Measurements from ENCODE around the gene TREM1. TPM values are rescaled to one million over a fixed set of nuclear protein-coding genes. Genes with fewer than 3 reads are reported as not detected.

The TREM1 gene
- total RNA-seq, 4 donors from 2014 or later: 1.0 to 2.2 TPM; not detected in 2

DNA sequence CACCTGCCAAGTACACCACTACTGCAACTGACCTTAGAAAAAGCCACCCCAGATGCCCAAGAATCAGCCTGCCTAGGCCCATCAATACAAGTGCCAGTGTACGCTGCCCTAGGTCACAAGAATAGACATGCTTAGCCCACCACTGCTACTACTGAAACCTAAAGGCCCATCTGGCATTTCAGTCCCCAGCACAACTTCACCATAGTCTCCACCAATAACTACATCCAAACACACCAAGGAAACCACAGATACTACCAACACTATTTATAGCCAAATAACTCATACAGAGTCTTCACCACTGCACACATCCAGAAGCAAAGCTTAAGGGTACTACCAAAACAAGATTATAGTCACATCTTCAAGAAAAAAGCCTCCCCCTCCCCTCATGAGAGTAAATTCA, 30.1 kb downstream of the TREM1 start:
- no peak overlapping the region for H3K4me3 ChIP-seq
- WGBS: 100% methylated on average over 1 of the region's 1 CpG
- H3K4me1 ChIP-seq: no peaks in the 10 kb centered on the region
- H3K27ac ChIP-seq: no peak overlapping the region
- H3K9me3 ChIP-seq: peaks cover 2% of the 10 kb centered on the region
- TF ChIP-seq, protein P1, sequence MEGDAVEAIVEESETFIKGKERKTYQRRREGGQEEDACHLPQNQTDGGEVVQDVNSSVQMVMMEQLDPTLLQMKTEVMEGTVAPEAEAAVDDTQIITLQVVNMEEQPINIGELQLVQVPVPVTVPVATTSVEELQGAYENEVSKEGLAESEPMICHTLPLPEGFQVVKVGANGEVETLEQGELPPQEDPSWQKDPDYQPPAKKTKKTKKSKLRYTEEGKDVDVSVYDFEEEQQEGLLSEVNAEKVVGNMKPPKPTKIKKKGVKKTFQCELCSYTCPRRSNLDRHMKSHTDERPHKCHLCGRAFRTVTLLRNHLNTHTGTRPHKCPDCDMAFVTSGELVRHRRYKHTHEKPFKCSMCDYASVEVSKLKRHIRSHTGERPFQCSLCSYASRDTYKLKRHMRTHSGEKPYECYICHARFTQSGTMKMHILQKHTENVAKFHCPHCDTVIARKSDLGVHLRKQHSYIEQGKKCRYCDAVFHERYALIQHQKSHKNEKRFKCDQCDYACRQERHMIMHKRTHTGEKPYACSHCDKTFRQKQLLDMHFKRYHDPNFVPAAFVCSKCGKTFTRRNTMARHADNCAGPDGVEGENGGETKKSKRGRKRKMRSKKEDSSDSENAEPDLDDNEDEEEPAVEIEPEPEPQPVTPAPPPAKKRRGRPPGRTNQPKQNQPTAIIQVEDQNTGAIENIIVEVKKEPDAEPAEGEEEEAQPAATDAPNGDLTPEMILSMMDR (IDR thresholded peaks at IDR 0.05): no peak
- no peak for TF ChIP-seq POLR2A (IDR thresholded peaks at IDR 0.05)
- TF ChIP-seq POLR2AphosphoS5 (IDR thresholded peaks at IDR 0.05): no peak
- TF ChIP-seq EP300 (IDR thresholded peaks at IDR 0.05): no peak
- no peak for DNase-seq (ENCODE audit: low spot score in 2 of 2)
- peaks cover 13% of the 10 kb centered on the region for H3K27me3 ChIP-seq
- H3K36me3 ChIP-seq: no peaks in the 10 kb centered on the region

DNA sequence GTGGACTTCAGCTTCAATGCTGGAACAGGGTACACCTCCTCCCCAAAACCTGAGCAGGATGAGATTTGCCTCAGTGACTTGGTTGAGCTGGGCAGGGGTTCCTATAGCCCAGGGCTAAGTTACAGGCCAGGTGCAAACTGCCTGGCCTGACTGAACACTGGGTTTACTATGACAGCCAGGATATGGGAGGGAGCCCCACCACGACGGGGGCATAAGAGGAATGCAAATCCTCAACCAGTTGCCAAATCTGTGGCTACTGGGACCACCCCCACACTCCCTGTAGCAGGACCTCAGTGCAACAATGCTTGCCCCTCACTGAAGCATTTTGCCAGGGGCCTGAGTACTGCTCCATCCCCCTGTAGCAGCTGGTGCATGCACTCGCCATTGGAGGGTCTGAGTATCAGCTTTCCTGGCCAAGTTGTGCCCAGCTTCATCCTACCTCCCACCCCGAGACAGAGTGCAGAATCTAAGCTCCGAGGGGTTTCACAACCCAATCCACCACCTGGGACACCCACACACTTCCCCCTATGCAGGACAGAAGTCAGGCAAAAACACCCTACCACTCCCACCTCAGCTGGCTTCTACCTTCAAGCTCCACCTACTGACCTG, 30.7 kb downstream of the TREM1 start:
- DNase-seq (ENCODE audit: low spot score in 2 of 2): no peak
- TF ChIP-seq POLR2A (IDR thresholded peaks at IDR 0.05) (no peak), POLR2AphosphoS5 (IDR thresholded peaks at IDR 0.05) (no peak), EP300 (IDR thresholded peaks at IDR 0.05) (no peak)
- TF ChIP-seq, protein P1 (IDR thresholded peaks at IDR 0.05): no peak

DNA sequence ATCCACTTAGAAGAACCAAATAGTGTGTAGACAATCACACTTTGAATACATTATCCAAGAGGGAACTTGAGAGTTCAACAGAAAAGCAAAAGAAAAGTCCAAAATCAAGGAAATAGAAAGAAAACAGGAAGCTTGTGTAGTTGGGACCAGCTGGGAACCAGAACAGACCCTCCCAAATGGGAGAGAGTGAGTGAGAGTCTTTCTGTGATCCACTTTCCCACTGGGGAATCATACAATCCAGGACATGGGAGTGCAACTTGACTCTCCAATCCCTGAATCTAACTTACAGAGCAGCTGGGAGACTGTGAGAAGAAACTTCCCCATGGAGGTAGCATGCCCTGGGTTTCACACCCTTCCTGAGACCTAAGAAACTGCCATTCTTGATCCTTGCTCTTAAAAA, 31.4 kb downstream of the TREM1 start:
- no peaks in the 10 kb centered on the region for H3K4me1 ChIP-seq
- DNase-seq (ENCODE audit: low spot score in 2 of 2): no peak
- peaks cover 23% of the 10 kb centered on the region for H3K27me3 ChIP-seq
- no peaks in the 10 kb centered on the region for H3K9me3 ChIP-seq
- no peak overlapping the region for H3K27ac ChIP-seq
- TF ChIP-seq EP300 (IDR thresholded peaks at IDR 0.05): no peak
- TF ChIP-seq POLR2A (IDR thresholded peaks at IDR 0.05): no peak
- TF ChIP-seq, protein P1 (IDR thresholded peaks at IDR 0.05): no peak
- TF ChIP-seq POLR2AphosphoS5 (IDR thresholded peaks at IDR 0.05): no peak
- H3K4me3 ChIP-seq: no peak overlapping the region
- no peaks in the 10 kb centered on the region for H3K36me3 ChIP-seq

More for the DNA sequence above, 30.7 kb downstream of the TREM1 start:
- Histone ChIP-seq H3K27me3 (peaks cover 19% of the 10 kb centered on the region), H3K4me3 (no peak overlapping the region), H3K36me3 (no peaks in the 10 kb centered on the region), H3K9me3 (no peaks in the 10 kb centered on the region), H3K4me1 (no peaks in the 10 kb centered on the region), H3K27ac (no peak overlapping the region)
- 83% methylated on average over 4 of the region's 5 CpGs for WGBS

DNA sequence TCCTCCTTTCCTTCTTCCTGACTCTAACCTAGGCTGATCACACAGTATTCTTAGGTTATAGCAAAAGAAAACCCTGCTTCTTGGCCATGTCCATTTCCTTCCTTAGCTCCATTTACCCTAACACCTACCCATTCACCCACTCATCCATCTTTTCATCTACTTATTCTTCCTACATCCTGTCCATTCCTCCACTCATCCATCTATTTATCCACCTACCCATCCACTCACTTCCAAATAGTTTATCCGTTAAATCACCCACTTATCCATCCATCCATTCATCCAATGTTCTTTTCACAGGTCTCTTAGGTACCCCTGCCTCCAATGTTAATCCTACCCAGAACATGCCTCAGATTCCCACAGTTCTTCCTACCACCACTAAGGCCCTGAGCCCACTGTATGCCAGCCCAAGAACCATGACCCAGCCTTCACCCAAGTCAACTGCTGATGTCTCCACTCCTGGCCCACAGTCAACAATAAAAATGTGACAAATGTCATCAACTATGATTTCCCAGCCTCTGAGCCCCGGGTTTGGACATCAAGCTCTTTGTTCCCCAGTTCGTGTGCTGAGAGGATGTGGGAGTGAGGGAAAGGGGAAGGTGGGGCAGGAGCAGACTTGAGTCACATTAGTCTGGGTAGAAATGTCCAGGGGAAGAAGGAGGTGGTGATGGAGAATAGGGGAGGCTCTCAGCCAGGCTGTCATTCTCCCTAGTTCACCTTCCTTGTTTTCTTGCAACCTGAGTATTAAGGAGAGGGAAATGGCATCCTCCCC, 33.9 kb downstream of the TREM1 start:
- no peaks in the 10 kb centered on the region for H3K9me3 ChIP-seq
- H3K27me3 ChIP-seq: peaks cover 27% of the 10 kb centered on the region
- no peaks in the 10 kb centered on the region for H3K36me3 ChIP-seq
- DNase-seq (ENCODE audit: low spot score in 2 of 2): no peak
- 79% methylated on average over 3 of the region's 3 CpGs for WGBS
- no peak overlapping the region for H3K27ac ChIP-seq
- no peak for TF ChIP-seq POLR2AphosphoS5 (IDR thresholded peaks at IDR 0.05)
- no peak overlapping the region for H3K4me3 ChIP-seq
- H3K4me1 ChIP-seq: no peaks in the 10 kb centered on the region

DNA sequence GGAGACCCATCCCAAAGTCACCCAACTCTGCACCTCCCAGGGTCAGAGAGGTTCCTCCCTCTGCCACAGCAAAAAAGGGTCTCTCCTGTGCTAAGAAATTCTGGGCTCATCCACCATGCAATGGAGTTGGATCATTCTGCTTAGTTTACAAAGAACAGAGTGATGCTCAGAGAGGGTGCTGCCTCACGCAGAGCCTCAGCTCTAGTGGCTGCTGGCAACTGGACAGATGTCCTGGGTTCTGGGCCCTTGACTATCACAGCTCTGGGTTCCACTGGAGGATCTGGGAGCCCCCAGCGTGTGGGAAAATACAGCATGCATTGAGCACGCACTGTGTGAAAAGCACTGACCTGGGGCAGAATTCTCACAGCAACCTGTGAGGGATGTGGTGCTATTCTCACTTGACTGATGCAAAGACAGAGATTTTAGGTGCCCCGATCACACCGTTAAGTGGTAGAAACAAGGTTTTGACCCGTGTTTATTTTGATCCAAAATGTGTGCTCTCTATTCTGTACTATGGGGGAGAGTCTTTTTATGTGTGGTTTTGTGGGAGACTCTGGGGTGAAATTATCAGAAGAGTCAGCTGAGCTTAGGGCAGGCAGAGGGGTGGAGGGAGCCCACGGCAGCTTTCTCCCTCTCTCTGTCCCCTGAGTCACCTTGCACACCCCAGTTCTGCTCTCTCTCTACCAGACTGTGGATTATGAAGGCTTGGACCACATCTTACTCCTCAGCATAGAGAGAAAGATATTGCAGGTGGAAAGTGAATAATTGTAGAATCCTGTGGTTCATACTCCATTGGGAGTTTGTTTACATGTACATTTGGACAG, 38.4 kb downstream of the TREM1 start:
- no peak overlapping the region for H3K27ac ChIP-seq
- H3K36me3 ChIP-seq: no peaks in the 10 kb centered on the region
- no peaks in the 10 kb centered on the region for H3K9me3 ChIP-seq
- no peak for DNase-seq (ENCODE audit: low spot score in 2 of 2)
- H3K4me1 ChIP-seq: no peaks in the 10 kb centered on the region
- H3K4me3 ChIP-seq: no peak overlapping the region
- peaks cover 26% of the 10 kb centered on the region for H3K27me3 ChIP-seq
- TF ChIP-seq, protein P1 (IDR thresholded peaks at IDR 0.05): no peak
- TF ChIP-seq EP300 (IDR thresholded peaks at IDR 0.05) (no peak), POLR2AphosphoS5 (IDR thresholded peaks at IDR 0.05) (no peak), POLR2A (IDR thresholded peaks at IDR 0.05) (no peak)
- 85% methylated on average over 6 of the region's 7 CpGs for WGBS
